HG03060 (cell line): ENCODE results near the gene ARPC3.
"Not testable (repeated sequence)": the region's sequence is repeated elsewhere in the genome, so short reads cannot be mapped to it uniquely, and the experiment has no call there.

Source experiments
- ATAC-seq: cut with Tn5 transposase; IDR thresholded peaks from one replicate; pipeline ENCODE4 v1.9.1; 2021; ENCODE audit warnings: low read depth, moderate number of reproducible peaks; ENCODE audit not compliant: unreplicated experiment

The ARPC3 gene

DNA sequence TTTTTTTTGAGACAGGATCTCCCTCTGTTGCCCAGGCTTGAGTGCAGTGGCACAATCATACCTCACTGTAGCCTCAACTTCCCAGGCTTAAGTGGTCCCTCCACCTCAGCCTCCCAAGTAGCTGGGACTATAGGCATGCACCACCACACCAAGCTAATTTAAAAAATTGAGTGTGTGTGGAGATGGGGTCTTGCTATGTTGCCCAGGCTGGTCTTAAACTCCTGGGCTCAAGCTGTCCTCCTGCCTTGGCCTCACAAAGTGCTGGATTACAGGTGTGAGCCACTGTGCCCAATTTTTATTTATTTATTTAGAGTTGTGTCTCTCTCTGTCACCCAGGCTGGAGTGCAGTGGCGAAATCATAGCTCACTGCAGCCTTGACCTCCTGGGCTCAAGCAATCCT, 29.5 kb downstream of the ARPC3 start:
- ATAC-seq, result not testable (repeated sequence)

DNA sequence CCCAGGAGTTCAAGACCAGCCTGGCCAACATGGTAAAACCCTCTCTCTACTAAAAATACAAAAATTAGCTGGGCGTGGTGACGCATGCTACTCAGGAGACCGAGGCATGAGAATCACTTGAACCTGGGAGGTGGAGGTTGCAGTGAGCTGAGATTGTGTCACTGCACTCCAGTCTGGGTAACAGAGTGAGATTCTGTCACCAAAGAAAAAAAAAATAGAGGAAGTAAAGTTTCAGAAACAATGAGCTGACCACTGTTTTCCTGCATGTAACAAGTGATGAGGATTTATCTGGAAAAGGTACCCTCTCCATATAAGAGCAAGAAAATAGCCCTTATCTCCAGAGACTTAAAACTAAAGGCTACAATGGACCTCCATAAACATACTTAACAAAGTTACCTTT, 33.0 kb downstream of the ARPC3 start:
- not testable (repeated sequence) for ATAC-seq

DNA sequence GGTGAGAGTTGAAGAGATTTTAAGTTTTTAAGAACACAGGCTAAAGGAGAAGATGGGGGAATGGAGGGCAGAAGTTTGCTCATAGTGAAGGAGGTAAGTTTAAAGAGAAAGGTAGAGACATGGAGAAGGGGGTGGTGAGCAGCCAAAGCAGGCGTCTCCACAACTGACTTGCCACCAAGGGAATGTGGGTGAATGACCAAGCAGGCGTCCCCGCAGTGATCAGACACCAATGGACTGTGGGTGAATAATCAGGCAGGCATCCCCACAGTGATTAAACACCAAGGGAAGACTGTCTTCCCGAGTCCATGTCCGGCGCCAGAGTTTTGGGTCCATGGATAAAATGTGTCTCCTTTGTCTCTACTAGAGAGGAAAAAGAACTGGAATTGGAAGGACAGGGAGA, 40.1 kb downstream of the ARPC3 start:
- not testable (repeated sequence) for ATAC-seq

DNA sequence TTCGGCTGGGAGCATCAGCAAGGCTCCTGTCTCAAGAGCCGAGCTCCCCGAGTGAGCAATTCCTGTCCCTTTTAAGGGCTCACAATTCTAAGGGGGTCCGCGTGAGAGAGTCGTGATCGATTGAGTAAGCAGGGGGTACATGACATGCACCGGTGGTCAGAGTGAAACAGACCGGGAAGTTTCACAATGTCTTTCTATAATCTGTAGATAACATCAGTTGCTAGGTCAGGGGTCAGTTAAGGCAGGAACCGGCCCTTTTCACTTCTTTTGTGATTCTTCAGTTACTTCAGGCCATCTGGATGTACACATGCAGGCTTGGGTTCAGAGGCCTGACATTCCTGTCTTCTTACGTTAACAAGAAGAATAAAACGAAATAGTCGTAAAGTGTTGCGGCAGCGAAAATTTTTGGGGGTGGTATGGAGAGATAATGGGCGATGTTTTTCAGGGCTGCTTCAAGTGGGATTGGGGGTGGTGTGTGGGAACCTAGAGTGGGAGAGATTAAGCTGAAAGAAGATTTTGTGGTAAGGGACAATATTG, 44.9 kb downstream of the ARPC3 start:
- not testable (repeated sequence) for ATAC-seq

DNA sequence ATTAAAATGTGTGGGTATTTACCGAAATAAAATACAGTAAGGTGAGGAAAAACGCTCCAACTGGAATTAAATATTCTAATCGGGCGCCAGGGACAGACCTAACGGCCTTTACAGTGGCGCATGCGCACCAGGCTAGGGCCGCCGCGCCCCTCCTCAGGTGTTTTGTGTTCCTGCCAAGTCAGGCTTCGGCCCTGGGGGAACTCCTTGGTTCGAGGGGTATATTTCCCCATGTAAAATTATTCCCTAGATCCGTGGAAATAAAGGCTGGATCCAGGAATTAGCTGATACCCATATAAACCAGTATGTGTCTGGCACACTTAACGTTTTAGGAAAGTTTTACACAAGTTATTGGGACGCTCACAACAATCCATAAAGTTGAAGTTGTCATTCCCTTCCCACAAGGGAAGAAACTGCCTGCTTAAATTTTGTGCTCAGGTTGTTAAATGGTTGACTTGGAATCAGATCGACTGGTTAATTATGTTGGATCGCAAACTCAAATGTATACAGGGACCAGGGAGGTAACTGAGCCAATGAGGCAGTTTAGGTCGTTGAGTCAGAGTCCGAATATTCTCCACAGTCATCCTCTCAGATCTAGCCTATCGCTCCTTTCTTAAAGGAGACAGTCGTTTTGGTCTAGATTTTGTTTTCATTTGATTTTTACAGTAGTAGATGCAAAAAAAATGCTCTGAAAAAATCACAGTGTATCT, 46.0 kb downstream of the ARPC3 start:
- ATAC-seq, result no peak

DNA sequence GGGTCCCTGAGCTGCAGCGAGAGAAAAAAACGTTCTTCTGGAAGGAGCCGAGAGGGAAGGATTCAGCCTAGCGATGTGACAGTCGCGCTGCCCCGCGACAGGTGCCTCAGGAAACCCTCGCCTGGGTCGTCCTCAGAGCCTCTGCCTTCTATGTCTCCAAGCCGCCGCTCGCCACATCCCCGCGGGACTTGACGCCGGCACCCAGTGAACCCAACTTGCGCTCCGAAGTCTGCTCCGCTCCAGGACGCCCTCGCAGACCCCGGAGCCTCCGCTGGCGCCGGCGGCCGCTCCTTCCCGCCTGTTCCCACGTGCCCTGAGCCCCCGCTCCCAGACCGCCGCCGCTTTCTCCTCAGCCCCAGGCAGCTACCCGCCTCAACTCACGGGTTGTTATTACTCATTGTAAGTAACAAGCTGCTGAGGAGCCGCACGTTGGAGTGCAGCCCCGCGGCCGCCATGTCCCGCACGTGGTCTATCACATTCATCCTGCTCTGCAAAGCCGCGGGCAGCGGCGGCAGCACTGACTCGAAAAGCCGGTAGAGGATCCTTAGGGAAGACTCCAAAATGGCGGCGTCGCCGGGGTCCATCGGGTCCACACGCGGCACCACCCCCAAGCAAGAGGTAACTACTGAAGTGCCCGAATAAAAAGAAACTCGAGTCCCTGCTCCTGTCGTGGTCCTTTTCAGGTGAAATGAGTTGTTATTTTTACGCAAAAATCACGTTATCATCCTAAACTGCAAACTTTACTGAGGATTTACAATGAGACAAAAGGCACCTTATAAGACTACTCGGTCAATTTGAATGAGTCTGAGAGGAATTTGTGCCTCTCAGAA, 46.8 kb downstream of the ARPC3 start, which contains the start of gene ANAPC7:
Gene ANAPC7, minus strand, starts transcription at position 563 of the 830 bp plus-strand sequence. Its CDS starts 81 bp downstream, at position 482.
- ATAC-seq, result peak; percentile 63
